DND-41 (cell line): ENCODE measurements around the gene ST8SIA2.

Experiments used
- ATAC-seq: fragments of 200-7000 bp; cut with Tn5 transposase; 3 replicates; pipeline ENCODE4 v1.9.1; 2021; ENCODE audit warnings: low read depth; ENCODE audit not compliant: insufficient read depth
- DNase-seq: peaks from one replicate; pipeline ENCODE4 v3.0.0-alpha.2; 2020
- H2AFZ ChIP-seq: 2 replicates; pipeline ENCODE4 v1.6.0; 2012; ENCODE audit warnings: low read depth, low read length
- H3K27ac ChIP-seq: 2 replicates; pipeline ENCODE4 v1.5.1; 2012; ENCODE audit warnings: low read length, inconsistent platforms
- H3K27me3 ChIP-seq: fragments of 200-600 bp; sonication (generic); 2 replicates; pipeline ENCODE4 v1.6.0; 2012; ENCODE audit warnings: low read length, mild to moderate bottlenecking, inconsistent platforms; ENCODE audit not compliant: insufficient read depth, poor library complexity
- H3K36me3 ChIP-seq: 2 replicates; pipeline ENCODE4 v1.5.1; 2012; ENCODE audit warnings: low read length, inconsistent platforms; ENCODE audit not compliant: insufficient read depth
- H3K4me1 ChIP-seq: 2 replicates; pipeline ENCODE4 v1.5.1; 2012; ENCODE audit warnings: mild to moderate bottlenecking, low read length; ENCODE audit not compliant: insufficient read depth
- H3K4me2 ChIP-seq: 2 replicates; pipeline ENCODE4 v1.6.0; 2012; ENCODE audit warnings: mild to moderate bottlenecking, moderate library complexity, low read length, inconsistent platforms; ENCODE audit not compliant: insufficient read depth
- H3K4me3 ChIP-seq, 2 experiments: fragments of 200-600 bp in 1 of 2; shearing (Covaris generic) in 1 of 2; 2 replicates each; pipeline ENCODE4 v1.5.1; 2012 to 2016; ENCODE audit warnings: inconsistent platforms in 2 of 2, low read length in 2 of 2, mild to moderate bottlenecking in 2 of 2, low read depth in 1 of 2, moderate library complexity in 1 of 2
- H3K79me2 ChIP-seq: 2 replicates; pipeline ENCODE4 v1.6.0; 2012; ENCODE audit warnings: low read length, inconsistent platforms; ENCODE audit not compliant: insufficient read depth
- H3K9ac ChIP-seq: 2 replicates; pipeline ENCODE4 v1.6.0; 2012; ENCODE audit warnings: low read depth, mild to moderate bottlenecking, inconsistent platforms, low read length, moderate library complexity
- H3K9me3 ChIP-seq: 2 replicates; pipeline ENCODE4 v1.5.1; 2012; ENCODE audit warnings: low read length, moderate library complexity, mild to moderate bottlenecking, inconsistent platforms; ENCODE audit not compliant: insufficient read depth, severe bottlenecking
- H4K20me1 ChIP-seq: 2 replicates; pipeline ENCODE4 v1.6.0; 2012; ENCODE audit warnings: low read length; ENCODE audit not compliant: insufficient read depth
- EZH2 ChIP-seq: IDR thresholded peaks from 3 replicates; pipeline ENCODE4 v1.6.1; 2012; ENCODE audit warnings: borderline replicate concordance, low read depth, mild to moderate bottlenecking, moderate library complexity, low read length, inconsistent platforms; ENCODE audit not compliant: severe bottlenecking
- TF ChIP-seq, protein P1 (sequence below): IDR thresholded peaks from 2 replicates; pipeline ENCODE4 v1.5.1; 2012; ENCODE audit warnings: borderline replicate concordance, low read length, moderate library complexity, mild to moderate bottlenecking; ENCODE audit not compliant: poor library complexity, severe bottlenecking; ENCODE audit errors: extremely low read depth

The ST8SIA2 gene

DNA sequence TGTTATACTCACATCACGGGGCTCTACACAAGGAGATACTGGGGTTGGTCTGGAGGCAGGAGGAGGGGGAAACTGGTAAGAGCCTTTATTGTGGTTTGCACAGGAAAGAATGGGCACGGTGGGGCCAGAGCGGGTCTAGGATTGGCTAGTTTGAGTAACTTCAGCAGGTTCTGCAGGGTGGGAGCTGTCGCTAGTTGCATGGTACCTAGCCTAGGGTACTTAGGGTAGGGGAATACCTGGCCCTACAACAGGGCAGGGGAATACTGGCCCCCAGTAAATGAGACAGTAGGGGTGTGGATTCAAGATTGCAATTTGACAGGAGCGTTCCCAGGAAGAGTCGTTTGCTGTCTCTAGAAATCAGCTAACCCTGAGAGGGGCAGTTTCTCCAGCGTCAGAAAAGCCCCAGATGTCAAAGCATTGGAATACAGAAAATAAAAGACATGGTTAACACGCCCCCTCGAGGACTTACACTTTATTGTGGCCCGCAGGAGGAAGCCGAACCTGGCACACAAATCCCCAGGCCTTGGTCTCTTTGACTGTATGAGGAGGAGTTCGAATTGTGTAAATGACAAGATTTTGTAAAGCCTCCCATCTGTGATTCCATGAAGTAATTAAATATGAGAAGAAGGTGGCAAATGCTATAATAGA is 32.0 kb downstream of the ST8SIA2 start:
- no peaks in the 10 kb centered on the region for H3K36me3 ChIP-seq
- no peaks in the 10 kb centered on the region for H3K9me3 ChIP-seq
- no peak overlapping the region for H3K4me2 ChIP-seq
- no peak overlapping the region for H3K4me3 ChIP-seq
- H3K27ac ChIP-seq, result no peak overlapping the region
- peaks cover 26% of the 10 kb centered on the region for H3K27me3 ChIP-seq
- H3K79me2 ChIP-seq, result no peaks in the 10 kb centered on the region
- no peak overlapping the region for H2AFZ ChIP-seq
- H3K9ac ChIP-seq, result no peak overlapping the region
- DNase-seq, result no peak
- no peak for TF ChIP-seq EZH2
- TF ChIP-seq, protein P1, sequence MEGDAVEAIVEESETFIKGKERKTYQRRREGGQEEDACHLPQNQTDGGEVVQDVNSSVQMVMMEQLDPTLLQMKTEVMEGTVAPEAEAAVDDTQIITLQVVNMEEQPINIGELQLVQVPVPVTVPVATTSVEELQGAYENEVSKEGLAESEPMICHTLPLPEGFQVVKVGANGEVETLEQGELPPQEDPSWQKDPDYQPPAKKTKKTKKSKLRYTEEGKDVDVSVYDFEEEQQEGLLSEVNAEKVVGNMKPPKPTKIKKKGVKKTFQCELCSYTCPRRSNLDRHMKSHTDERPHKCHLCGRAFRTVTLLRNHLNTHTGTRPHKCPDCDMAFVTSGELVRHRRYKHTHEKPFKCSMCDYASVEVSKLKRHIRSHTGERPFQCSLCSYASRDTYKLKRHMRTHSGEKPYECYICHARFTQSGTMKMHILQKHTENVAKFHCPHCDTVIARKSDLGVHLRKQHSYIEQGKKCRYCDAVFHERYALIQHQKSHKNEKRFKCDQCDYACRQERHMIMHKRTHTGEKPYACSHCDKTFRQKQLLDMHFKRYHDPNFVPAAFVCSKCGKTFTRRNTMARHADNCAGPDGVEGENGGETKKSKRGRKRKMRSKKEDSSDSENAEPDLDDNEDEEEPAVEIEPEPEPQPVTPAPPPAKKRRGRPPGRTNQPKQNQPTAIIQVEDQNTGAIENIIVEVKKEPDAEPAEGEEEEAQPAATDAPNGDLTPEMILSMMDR, result peak; percentile 4
- no peaks in the 10 kb centered on the region for H3K4me1 ChIP-seq
- no peak for ATAC-seq
- no peaks in the 10 kb centered on the region for H4K20me1 ChIP-seq

DNA sequence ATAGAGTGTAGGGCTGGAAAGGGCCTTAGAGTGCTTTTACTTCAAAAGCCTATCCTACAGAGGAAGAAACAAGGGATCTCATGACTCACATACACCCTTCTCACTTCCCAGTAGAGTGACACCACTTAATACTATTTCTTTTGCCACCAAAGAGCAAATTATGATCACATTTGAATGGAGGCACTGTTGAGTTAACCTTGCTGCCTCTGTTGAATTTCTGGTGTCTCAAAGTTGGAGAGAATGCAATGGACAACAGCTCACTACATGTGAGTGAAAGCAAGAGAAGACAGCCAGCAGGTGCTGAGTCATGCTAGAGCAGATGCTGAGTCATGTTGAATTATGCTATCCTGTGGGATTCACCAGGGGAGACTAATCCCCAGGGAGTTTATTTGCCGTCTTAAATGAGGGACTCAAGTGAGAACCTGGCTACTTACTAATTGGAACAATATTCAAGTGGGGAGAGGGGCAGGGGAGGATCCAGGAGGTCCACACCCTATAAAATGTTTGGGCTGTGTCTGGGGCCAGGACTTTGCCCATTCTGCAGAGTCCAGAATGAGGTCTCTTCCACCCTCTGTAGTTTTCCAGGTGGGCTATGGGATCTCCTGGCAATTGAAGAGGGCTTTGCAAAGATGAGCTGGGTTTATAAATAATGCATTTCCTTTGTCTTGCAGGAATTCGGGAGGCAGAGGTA is 35.8 kb downstream of the ST8SIA2 start:
- H3K79me2 ChIP-seq, result no peaks in the 10 kb centered on the region
- H4K20me1 ChIP-seq, result no peaks in the 10 kb centered on the region
- H3K4me2 ChIP-seq, result no peak overlapping the region
- H3K9me3 ChIP-seq, result no peaks in the 10 kb centered on the region
- no peak for TF ChIP-seq EZH2
- TF ChIP-seq, protein P1, result no peak
- H3K4me3 ChIP-seq, result no peak overlapping the region
- peaks cover 36% of the 10 kb centered on the region for H3K27me3 ChIP-seq
- no peak for ATAC-seq
- H3K4me1 ChIP-seq, result no peaks in the 10 kb centered on the region
- DNase-seq, result no peak
- no peak overlapping the region for H3K9ac ChIP-seq
- H2AFZ ChIP-seq, result no peak overlapping the region
- no peak overlapping the region for H3K27ac ChIP-seq
- H3K36me3 ChIP-seq, result no peaks in the 10 kb centered on the region

DNA sequence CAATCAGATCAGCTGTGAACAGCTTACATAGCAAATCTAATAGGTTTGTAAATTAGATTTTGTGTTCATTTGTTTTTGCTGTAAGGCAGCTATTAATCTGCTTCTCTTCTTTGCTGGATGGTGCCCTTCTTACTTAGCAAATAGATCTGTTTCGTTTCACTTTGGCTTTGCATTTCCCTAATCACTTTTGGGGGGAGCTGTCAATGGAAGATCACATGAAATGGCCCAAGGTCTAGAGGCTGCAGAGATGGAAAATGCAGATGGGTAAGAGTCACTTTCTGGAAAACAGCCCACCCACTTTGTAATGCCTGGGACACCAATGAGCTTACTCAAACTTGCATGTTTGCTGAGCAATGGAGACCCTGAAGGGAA is 36.4 kb downstream of the ST8SIA2 start:
- no peak overlapping the region for H2AFZ ChIP-seq
- H3K9ac ChIP-seq, result no peak overlapping the region
- ATAC-seq (no peak), DNase-seq (no peak)
- H3K9me3 ChIP-seq, result no peaks in the 10 kb centered on the region
- no peak overlapping the region for H3K4me3 ChIP-seq
- H4K20me1 ChIP-seq, result no peaks in the 10 kb centered on the region
- H3K79me2 ChIP-seq, result no peaks in the 10 kb centered on the region
- H3K4me2 ChIP-seq, result no peak overlapping the region
- H3K36me3 ChIP-seq, result no peaks in the 10 kb centered on the region
- TF ChIP-seq, protein P1, result no peak
- TF ChIP-seq EZH2, result no peak
- H3K27ac ChIP-seq, result no peak overlapping the region
- peaks cover 40% of the 10 kb centered on the region for H3K27me3 ChIP-seq
- H3K4me1 ChIP-seq, result no peaks in the 10 kb centered on the region
